Endodermal cell (in vitro differentiated cells): ENCODE results near the gene NOVA2. TPM values are rescaled to one million over a fixed set of nuclear protein-coding genes. Genes with fewer than 3 reads are reported as not detected.

Experiments
- DNase-seq: peaks from one replicate; pipeline ENCODE4 v3.0.0-alpha.2; 2017
- H3K27ac ChIP-seq: 2 replicates; pipeline ENCODE4 v1.5.1; 2013; ENCODE audit warnings: mild to moderate bottlenecking, low read depth, low read length, moderate library complexity
- H3K27me3 ChIP-seq: 2 replicates; pipeline ENCODE4 v1.6.1; 2013; ENCODE audit warnings: mild to moderate bottlenecking, low read length, moderate library complexity; ENCODE audit not compliant: insufficient read depth, control insufficient read depth, poor library complexity, severe bottlenecking
- H3K36me3 ChIP-seq: 2 replicates; pipeline ENCODE4 v1.7.0; 2013; ENCODE audit warnings: mild to moderate bottlenecking, low read length, moderate library complexity; ENCODE audit not compliant: control insufficient read depth, insufficient read depth
- H3K4me1 ChIP-seq: one replicate; pipeline ENCODE4 v1.7.0; 2013; ENCODE audit warnings: low read length; ENCODE audit not compliant: control insufficient read depth, insufficient read depth
- H3K4me3 ChIP-seq: 2 replicates; pipeline ENCODE4 v1.5.1; 2013; ENCODE audit warnings: mild to moderate bottlenecking, low read length, moderate library complexity
- H3K9ac ChIP-seq: 2 replicates; pipeline ENCODE4 v1.6.1; 2013; ENCODE audit warnings: mild to moderate bottlenecking, low read length, moderate library complexity; ENCODE audit not compliant: poor library complexity, severe bottlenecking; ENCODE audit errors: extremely low read depth
- H3K9me3 ChIP-seq: 2 replicates; pipeline ENCODE4 v1.6.1; 2013; ENCODE audit warnings: mild to moderate bottlenecking, low read length, moderate library complexity; ENCODE audit not compliant: control insufficient read depth
- H3K27ac Mint-ChIP-seq: 2 replicates; pipeline ENCODE4 v1.8.0; 2020; ENCODE audit warnings: mixed read lengths
- H3K27me3 Mint-ChIP-seq: 2 replicates; pipeline ENCODE4 v1.8.0; 2021; ENCODE audit warnings: mild to moderate bottlenecking, mixed read lengths; ENCODE audit not compliant: insufficient read depth
- H3K36me3 Mint-ChIP-seq: 2 replicates; pipeline ENCODE4 v1.8.0; 2020; ENCODE audit warnings: low read depth, mixed read lengths
- H3K4me1 Mint-ChIP-seq: 2 replicates; pipeline ENCODE4 v1.8.0; 2020; ENCODE audit warnings: mixed read lengths
- H3K4me3 Mint-ChIP-seq: 2 replicates; pipeline ENCODE4 v1.8.0; 2020; ENCODE audit warnings: mild to moderate bottlenecking, moderate library complexity, mixed read lengths
- H3K9me3 Mint-ChIP-seq: 2 replicates; pipeline ENCODE4 v1.8.0; 2020; ENCODE audit warnings: mild to moderate bottlenecking, mixed read lengths
- WGBS, 2 experiments: methylation state at CpG; one replicate each; pipeline versions ENCODE4 v1.1.5 to v1.1.7; 2013; ENCODE audit warnings: missing lambda C conversion rate in 2 of 2, mixed read lengths in 1 of 2; ENCODE audit not compliant: insufficient coverage in 1 of 2, insufficient read length in 1 of 2; 5-methylcytosine and 5-hydroxymethylcytosine counted together
- total RNA-seq, 2 donors: library from RNA; stranded (reverse); fragmentation: NEBNext Ultra II Directional in 1 of 2; extraction: Animal tissue kit (Norgen Biotek cat#: 25700) in 1 of 2; gene quantifications; 2 replicates in 1 of 2; 3 replicates in 1 of 2; pipeline ENCODE4 v1.2.1, GENCODE V29; 2021
- TF ChIP-seq, protein P1 (sequence below): fragments of 200-600 bp; sonication (generic); conservative IDR thresholded peaks from 2 replicates; pipeline ENCODE4 v1.5.0; 2021; ENCODE audit warnings: antibody characterized with exemption, mild to moderate bottlenecking

The NOVA2 gene
- total RNA-seq, 2 donors from 2014 or later, result 0.64 to 0.91 TPM

DNA sequence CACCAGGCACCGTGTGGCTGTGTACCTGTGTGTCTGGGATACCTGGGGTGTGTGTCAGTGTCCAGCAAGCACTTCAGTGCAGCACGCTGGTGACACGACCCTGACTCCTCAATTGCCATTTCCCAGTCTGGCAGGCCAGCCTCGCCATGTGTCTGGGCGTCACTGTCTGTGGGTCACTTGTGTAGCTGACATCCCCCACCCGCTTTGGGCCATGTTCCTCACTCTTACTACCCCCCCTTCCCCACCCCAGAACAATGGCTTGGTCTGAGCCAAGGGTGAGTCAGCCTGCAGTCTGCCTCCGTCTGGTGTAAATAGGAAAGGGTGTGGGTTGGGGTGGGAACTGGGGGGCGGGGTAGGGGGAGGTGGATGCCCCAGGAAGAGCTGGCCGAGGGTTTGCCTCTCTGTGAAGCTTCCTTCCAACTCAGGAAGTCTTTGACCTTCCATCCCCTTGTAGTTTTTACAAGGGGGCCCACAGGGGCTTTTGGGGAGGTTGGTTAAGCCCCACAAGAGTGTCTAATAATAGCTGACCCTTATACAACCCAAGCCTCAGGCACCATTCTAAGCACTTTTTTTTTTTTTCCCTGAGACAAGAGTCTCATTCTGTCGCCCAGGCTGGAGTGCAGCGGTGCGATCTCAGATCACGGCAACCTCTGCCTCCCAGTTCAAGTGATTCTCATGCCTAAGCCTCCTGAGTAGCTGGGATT lies 17.6 kb downstream of the NOVA2 start:
- H3K4me1 ChIP-seq, result no peaks in the 10 kb centered on the region
- no peaks in the 10 kb centered on the region for H3K9me3 ChIP-seq
- TF ChIP-seq, protein P1, sequence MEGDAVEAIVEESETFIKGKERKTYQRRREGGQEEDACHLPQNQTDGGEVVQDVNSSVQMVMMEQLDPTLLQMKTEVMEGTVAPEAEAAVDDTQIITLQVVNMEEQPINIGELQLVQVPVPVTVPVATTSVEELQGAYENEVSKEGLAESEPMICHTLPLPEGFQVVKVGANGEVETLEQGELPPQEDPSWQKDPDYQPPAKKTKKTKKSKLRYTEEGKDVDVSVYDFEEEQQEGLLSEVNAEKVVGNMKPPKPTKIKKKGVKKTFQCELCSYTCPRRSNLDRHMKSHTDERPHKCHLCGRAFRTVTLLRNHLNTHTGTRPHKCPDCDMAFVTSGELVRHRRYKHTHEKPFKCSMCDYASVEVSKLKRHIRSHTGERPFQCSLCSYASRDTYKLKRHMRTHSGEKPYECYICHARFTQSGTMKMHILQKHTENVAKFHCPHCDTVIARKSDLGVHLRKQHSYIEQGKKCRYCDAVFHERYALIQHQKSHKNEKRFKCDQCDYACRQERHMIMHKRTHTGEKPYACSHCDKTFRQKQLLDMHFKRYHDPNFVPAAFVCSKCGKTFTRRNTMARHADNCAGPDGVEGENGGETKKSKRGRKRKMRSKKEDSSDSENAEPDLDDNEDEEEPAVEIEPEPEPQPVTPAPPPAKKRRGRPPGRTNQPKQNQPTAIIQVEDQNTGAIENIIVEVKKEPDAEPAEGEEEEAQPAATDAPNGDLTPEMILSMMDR, result no peak
- no peaks in the 10 kb centered on the region for H3K36me3 ChIP-seq
- no peak overlapping the region for H3K4me3 Mint-ChIP-seq
- WGBS, 2 experiments, result 75 to 79% methylated on average over 7 to 11 of the region's 13 CpGs
- peaks cover 31% of the 10 kb centered on the region for H3K27me3 ChIP-seq
- no peak overlapping the region for H3K9ac ChIP-seq
- no peak overlapping the region for H3K27ac Mint-ChIP-seq
- no peak overlapping the region for H3K4me3 ChIP-seq
- H3K36me3 Mint-ChIP-seq, result no peaks in the 10 kb centered on the region
- no peaks in the 10 kb centered on the region for H3K9me3 Mint-ChIP-seq
- H3K4me1 Mint-ChIP-seq, result peaks cover 2% of the 10 kb centered on the region
- peaks cover 74% of the 10 kb centered on the region for H3K27me3 Mint-ChIP-seq
- peak; percentile 62 for DNase-seq
- H3K27ac ChIP-seq, result peak overlapping the region; percentile 79

DNA sequence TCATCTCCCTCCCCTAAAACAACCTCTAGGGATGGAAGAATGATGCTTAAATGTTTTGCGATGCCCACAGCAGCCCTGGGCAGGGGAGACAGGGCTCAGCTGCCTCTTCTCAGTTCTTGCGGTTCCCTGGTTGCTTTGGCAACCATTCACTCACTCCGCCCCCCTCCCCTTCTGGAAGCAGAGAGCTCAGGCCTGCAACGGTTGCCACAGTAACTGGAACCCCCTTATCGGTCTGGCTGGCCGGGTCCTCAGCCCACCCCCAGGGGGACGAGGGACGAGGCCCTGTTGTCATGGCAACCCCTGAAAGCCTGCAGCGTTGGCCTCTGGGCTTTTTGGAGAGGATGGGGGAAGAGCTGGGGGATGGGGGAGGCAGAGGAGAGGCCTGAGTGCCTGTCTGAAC lies 19.5 kb downstream of the NOVA2 start:
- Mint-ChIP-seq H3K4me3 (no peak overlapping the region), H3K27me3 (peaks cover 72% of the 10 kb centered on the region), H3K27ac (no peak overlapping the region), H3K36me3 (no peaks in the 10 kb centered on the region), H3K4me1 (peaks cover 2% of the 10 kb centered on the region), H3K9me3 (no peaks in the 10 kb centered on the region)
- TF ChIP-seq, protein P1, result no peak
- Histone ChIP-seq H3K9ac (no peak overlapping the region), H3K27me3 (peaks cover 19% of the 10 kb centered on the region), H3K4me3 (no peak overlapping the region), H3K36me3 (no peaks in the 10 kb centered on the region), H3K4me1 (no peaks in the 10 kb centered on the region), H3K27ac (peak overlapping the region; percentile 93), H3K9me3 (no peaks in the 10 kb centered on the region)
- WGBS, 2 experiments, result 51 to 71% methylated on average over 3 to 9 of the region's 9 CpGs
- DNase-seq, result no peak

DNA sequence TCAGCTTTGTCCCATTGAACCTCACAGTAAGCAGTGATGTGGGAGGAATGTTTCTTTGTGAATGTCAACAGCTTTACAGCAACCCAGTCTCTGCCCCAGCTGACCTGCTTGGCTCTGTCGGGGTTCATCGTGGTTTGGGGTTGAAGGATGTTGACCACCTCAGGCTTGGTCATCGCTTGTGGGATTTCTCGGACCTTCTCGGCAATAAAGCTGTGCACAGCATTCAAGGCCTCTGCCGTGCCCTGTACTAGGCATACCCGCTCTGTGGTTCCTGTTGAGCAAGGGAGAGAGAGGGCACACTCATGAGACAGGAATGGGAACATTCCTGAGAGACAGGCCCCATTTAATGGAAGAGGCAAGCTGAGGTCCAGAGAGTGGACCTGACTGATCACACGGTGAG lies 20.0 kb downstream of the NOVA2 start:
- Mint-ChIP-seq H3K36me3 (no peaks in the 10 kb centered on the region), H3K27ac (no peak overlapping the region), H3K27me3 (peaks cover 72% of the 10 kb centered on the region), H3K9me3 (no peaks in the 10 kb centered on the region), H3K4me3 (no peak overlapping the region), H3K4me1 (peaks cover 2% of the 10 kb centered on the region)
- DNase-seq, result no peak
- 83 to 95% methylated on average over 1 to 8 of the region's 8 CpGs for WGBS, 2 experiments
- peak overlapping the region; percentile 93 for H3K27ac ChIP-seq
- no peak overlapping the region for H3K9ac ChIP-seq
- peak overlapping the region; percentile 82 for H3K4me3 ChIP-seq
- no peaks in the 10 kb centered on the region for H3K9me3 ChIP-seq
- H3K36me3 ChIP-seq, result no peaks in the 10 kb centered on the region
- H3K4me1 ChIP-seq, result no peaks in the 10 kb centered on the region
- peaks cover 14% of the 10 kb centered on the region for H3K27me3 ChIP-seq
- TF ChIP-seq, protein P1, result no peak
